HEK293T (cell line): ENCODE data around the gene MARF1.

ENCODE experiments used
- FOXK2 ChIP-seq: fragments of 450-650 bp; IDR thresholded peaks from 2 replicates; pipeline ENCODE4 v1.6.1; 2016; ENCODE audit warnings: mild to moderate bottlenecking
- SP1 ChIP-seq: fragments of 450-650 bp; IDR thresholded peaks from 2 replicates; pipeline ENCODE4 v1.6.1; 2017

GRCh38 chr16:15575293-15576049 lies 67.5 kb downstream of the MARF1 start:
- no peak for TF ChIP-seq SP1
- TF ChIP-seq FOXK2 = no peak
